ENCODE data around the gene PEX19.
"Not testable (repeated sequence)": the region's sequence is repeated elsewhere in the genome, so short reads cannot be mapped to it uniquely, and the experiment has no call there.

The PEX19 gene

DNA sequence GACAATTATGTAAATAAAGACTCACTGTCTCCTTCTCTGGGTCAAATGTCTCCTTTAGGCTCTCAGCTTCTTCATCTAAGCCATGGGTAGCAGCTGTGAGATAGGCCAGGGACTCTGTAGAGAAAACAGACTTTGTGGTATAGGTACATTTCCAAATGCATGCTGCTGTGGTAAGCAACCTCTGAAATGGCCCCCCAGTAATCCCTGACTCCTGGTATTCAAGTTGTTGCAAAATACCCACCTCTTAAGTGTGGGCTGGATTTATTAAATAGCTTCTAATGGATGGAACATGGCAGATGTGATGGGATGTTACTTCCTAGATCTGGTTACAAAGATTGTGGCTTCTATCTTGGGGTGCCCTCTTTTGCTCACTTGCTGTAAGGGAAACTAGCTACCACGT, 11.1 kb upstream of the PEX19 start:
- H3K4me3 ChIP-seq (ENCODE audit: low read depth, low read length), result no peak overlapping the region
- TF ChIP-seq CTCF (IDR thresholded peaks at IDR 0.05; ENCODE audit: control insufficient read depth, extremely low read depth, insufficient read depth), result no peak
- DNase-seq (ENCODE audit: low read depth), result no peak

DNA sequence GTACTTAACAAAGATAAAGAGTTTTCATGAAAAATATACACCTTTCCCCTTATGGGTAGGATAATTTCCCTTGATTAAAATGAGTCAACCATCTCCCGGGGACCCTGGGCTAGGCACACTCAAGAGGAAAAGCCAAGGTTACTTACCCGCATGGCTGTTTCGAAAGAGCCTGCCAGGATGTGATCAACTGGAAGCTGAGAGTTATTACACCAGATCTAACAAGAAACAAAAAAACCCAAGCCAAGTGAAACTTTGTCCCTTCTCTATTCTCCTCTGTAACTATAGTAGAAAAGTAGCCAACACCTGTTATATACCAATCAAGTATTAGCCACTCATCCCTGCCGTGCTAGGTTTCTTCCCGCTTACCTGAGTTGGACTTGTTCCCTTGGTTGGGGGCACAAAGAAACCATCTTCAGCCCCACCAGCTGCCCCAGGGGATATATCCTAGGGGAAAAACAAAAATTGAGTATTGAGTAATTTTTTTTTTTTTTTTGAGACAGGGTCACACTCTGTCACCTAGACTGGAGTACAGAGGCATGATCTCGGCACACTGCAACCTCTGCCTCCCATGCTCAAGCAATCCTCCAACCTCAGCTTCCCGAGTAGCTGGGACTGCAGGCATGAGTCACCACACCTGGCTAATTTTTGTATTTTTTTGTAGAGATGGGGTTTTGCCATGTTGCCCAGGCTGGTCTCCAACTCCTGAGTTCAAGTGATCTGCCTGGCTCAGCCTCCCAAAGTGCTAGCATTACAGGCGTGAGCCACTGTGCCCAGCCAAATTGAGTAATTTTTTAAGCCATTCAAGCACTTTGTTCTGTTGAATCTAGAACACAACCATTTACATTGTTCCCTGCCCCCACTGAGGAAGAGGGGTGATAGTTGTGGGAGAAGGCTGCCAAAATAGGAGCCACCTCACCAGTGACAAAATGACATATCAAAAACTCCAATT, 8.4 kb upstream of the PEX19 start:
- no peak overlapping the region for H3K4me3 ChIP-seq (ENCODE audit: low read depth, low read length)
- DNase-seq (ENCODE audit: low read depth), result no peak
- no peak for TF ChIP-seq CTCF (IDR thresholded peaks at IDR 0.05; ENCODE audit: control insufficient read depth, extremely low read depth, insufficient read depth)

GRCh38 chr1:160291248-160292220, 6.6 kb upstream of the PEX19 start:
- peak; percentile 90 for TF ChIP-seq CTCF (IDR thresholded peaks at IDR 0.05; ENCODE audit: control insufficient read depth, extremely low read depth, insufficient read depth)
- peak; percentile 44 for DNase-seq (ENCODE audit: low read depth)
- no peak overlapping the region for H3K4me3 ChIP-seq (ENCODE audit: low read depth, low read length)

DNA sequence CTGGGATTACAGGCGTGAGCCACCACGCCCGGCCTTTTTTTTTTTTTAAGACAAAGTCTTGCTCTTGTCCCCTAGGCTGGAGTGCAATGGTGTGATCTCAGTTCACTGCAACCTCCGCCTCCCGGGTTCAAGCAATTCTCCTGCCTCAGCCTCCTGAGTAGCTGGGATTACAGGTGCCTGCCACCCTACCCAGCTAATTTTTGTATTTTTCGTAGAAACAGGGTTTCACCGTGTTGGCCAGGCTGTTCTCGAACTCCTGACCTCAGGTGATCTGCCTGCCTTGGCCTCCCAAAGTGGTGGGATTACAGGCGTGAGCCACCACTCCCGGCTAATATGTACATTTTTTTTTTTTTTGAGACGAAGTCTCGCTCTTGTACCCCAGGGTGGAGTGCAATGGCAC, 2.8 kb upstream of the PEX19 start:
- not testable (repeated sequence) for H3K4me3 ChIP-seq (ENCODE audit: low read depth, low read length); DNase-seq (ENCODE audit: low read depth)

- DNase-seq (ENCODE audit: low read depth), result no peak
- H3K4me3 ChIP-seq (ENCODE audit: low read depth, low read length), result peak overlapping the region; percentile 88
- no peak for TF ChIP-seq CTCF (IDR thresholded peaks at IDR 0.05; ENCODE audit: control insufficient read depth, extremely low read depth, insufficient read depth)
Measured at GRCh38 chr1:160285506-160285905, 573 bp upstream of the PEX19 start.

- TF ChIP-seq CTCF (IDR thresholded peaks at IDR 0.05; ENCODE audit: control insufficient read depth, extremely low read depth, insufficient read depth), result no peak
- no peak for DNase-seq (ENCODE audit: low read depth)
Measured at GRCh38 chr1:160284220-160284781, 632 bp downstream of the PEX19 start.

GRCh38 chr1:160282807-160283206, 2.1 kb downstream of the PEX19 start:
- H3K4me3 ChIP-seq (ENCODE audit: low read depth, low read length), result no peak overlapping the region
- TF ChIP-seq CTCF (IDR thresholded peaks at IDR 0.05; ENCODE audit: control insufficient read depth, extremely low read depth, insufficient read depth), result no peak
- DNase-seq (ENCODE audit: low read depth), result no peak

More at GRCh38 chr1:160284220-160284781, 632 bp downstream of the PEX19 start:
- H3K4me3 ChIP-seq (ENCODE audit: low read depth, low read length), result peak overlapping the region; percentile 88
